ENCODE results near the gene MAST3.

GRCh38 chr19:18109733-18110608, 12.4 kb downstream of the MAST3 start:
- no peak for TF ChIP-seq EZH2 (IDR thresholded peaks at IDR 0.05; ENCODE audit: borderline replicate concordance, low read length)
- TF ChIP-seq, protein P1, sequence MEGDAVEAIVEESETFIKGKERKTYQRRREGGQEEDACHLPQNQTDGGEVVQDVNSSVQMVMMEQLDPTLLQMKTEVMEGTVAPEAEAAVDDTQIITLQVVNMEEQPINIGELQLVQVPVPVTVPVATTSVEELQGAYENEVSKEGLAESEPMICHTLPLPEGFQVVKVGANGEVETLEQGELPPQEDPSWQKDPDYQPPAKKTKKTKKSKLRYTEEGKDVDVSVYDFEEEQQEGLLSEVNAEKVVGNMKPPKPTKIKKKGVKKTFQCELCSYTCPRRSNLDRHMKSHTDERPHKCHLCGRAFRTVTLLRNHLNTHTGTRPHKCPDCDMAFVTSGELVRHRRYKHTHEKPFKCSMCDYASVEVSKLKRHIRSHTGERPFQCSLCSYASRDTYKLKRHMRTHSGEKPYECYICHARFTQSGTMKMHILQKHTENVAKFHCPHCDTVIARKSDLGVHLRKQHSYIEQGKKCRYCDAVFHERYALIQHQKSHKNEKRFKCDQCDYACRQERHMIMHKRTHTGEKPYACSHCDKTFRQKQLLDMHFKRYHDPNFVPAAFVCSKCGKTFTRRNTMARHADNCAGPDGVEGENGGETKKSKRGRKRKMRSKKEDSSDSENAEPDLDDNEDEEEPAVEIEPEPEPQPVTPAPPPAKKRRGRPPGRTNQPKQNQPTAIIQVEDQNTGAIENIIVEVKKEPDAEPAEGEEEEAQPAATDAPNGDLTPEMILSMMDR (conservative IDR thresholded peaks at IDR 0.05 in 1 of 2, IDR thresholded peaks at IDR 0.05 in 1 of 2; ENCODE audit: extremely low read depth in 1 of 2, insufficient read depth in 1 of 2, low read depth in 1 of 2, low read length in 2 of 2): no peak

Measured in mammary epithelial cell (primary cell).